ENCODE results near the gene CFTR. TPM values are rescaled to one million over a fixed set of nuclear protein-coding genes. Genes with fewer than 3 reads are reported as not detected.

The CFTR gene
- total RNA-seq, 4 donors from 2014 or later: 3.4 to 13.5 (median 7.1) TPM

- DNase-seq (ENCODE audit: low spot score in 2 of 2): no peak
- Histone ChIP-seq H3K4me1 (no peaks in the 10 kb centered on the region), H3K27me3 (no peaks in the 10 kb centered on the region), H3K4me3 (no peak overlapping the region), H3K27ac (no peak overlapping the region), H3K9me3 (no peaks in the 10 kb centered on the region), H3K36me3 (no peaks in the 10 kb centered on the region)
- 53% methylated on average over 1 of the region's 1 CpG for WGBS
- TF ChIP-seq EP300 (IDR thresholded peaks at IDR 0.05): no peak
- no peak for TF ChIP-seq CTCF (IDR thresholded peaks at IDR 0.05)
- TF ChIP-seq POLR2A (IDR thresholded peaks at IDR 0.05): no peak
- TF ChIP-seq POLR2AphosphoS5 (IDR thresholded peaks at IDR 0.05): no peak
These were observed 186.2 kb downstream of the CFTR start for GRCh38 chr7:117666031-117666430.

- 93% methylated on average over 6 of the region's 6 CpGs for WGBS
- TF ChIP-seq EP300 (IDR thresholded peaks at IDR 0.05) (no peak), POLR2A (IDR thresholded peaks at IDR 0.05) (no peak), POLR2AphosphoS5 (IDR thresholded peaks at IDR 0.05) (no peak), CTCF (IDR thresholded peaks at IDR 0.05) (no peak)
- Histone ChIP-seq H3K4me1 (no peaks in the 10 kb centered on the region), H3K9me3 (no peaks in the 10 kb centered on the region), H3K27me3 (no peaks in the 10 kb centered on the region), H3K36me3 (no peaks in the 10 kb centered on the region), H3K4me3 (no peak overlapping the region), H3K27ac (no peak overlapping the region)
- no peak for DNase-seq (ENCODE audit: low spot score in 2 of 2)
These were observed 186.9 kb downstream of the CFTR start for GRCh38 chr7:117666689-117667088.

- WGBS: 59% methylated on average over 2 of the region's 2 CpGs
- H3K9me3 ChIP-seq: no peaks in the 10 kb centered on the region
- no peak overlapping the region for H3K4me3 ChIP-seq
- no peak overlapping the region for H3K27ac ChIP-seq
- peaks cover 4% of the 10 kb centered on the region for H3K4me1 ChIP-seq
- TF ChIP-seq CTCF (IDR thresholded peaks at IDR 0.05) (no peak), EP300 (IDR thresholded peaks at IDR 0.05) (no peak), POLR2AphosphoS5 (IDR thresholded peaks at IDR 0.05) (no peak), POLR2A (IDR thresholded peaks at IDR 0.05) (no peak)
- no peak for DNase-seq (ENCODE audit: low spot score in 2 of 2)
- no peaks in the 10 kb centered on the region for H3K36me3 ChIP-seq
- no peaks in the 10 kb centered on the region for H3K27me3 ChIP-seq
These were observed 187.6 kb downstream of the CFTR start for GRCh38 chr7:117667456-117667855.

GRCh38 chr7:117669818-117670217, 190.0 kb downstream of the CFTR start:
- TF ChIP-seq EP300 (IDR thresholded peaks at IDR 0.05) (no peak), CTCF (IDR thresholded peaks at IDR 0.05) (no peak), POLR2AphosphoS5 (IDR thresholded peaks at IDR 0.05) (no peak), POLR2A (IDR thresholded peaks at IDR 0.05) (no peak)
- DNase-seq (ENCODE audit: low spot score in 2 of 2): no peak
- Histone ChIP-seq H3K27ac (no peak overlapping the region), H3K4me3 (no peak overlapping the region), H3K36me3 (no peaks in the 10 kb centered on the region), H3K4me1 (peaks cover 14% of the 10 kb centered on the region), H3K9me3 (no peaks in the 10 kb centered on the region), H3K27me3 (no peaks in the 10 kb centered on the region)
- WGBS: 66% methylated on average over 4 of the region's 4 CpGs

GRCh38 chr7:117672453-117672852, 192.6 kb downstream of the CFTR start:
- Histone ChIP-seq H3K4me3 (no peak overlapping the region), H3K36me3 (no peaks in the 10 kb centered on the region), H3K27ac (peak overlapping the region; percentile 59), H3K4me1 (peaks cover 14% of the 10 kb centered on the region), H3K27me3 (no peaks in the 10 kb centered on the region), H3K9me3 (no peaks in the 10 kb centered on the region)
- no peak for TF ChIP-seq POLR2AphosphoS5 (IDR thresholded peaks at IDR 0.05)
- no peak for TF ChIP-seq CTCF (IDR thresholded peaks at IDR 0.05)
- no peak for TF ChIP-seq EP300 (IDR thresholded peaks at IDR 0.05)
- TF ChIP-seq POLR2A (IDR thresholded peaks at IDR 0.05): no peak
- 42% methylated on average over 1 of the region's 1 CpG for WGBS
- no peak for DNase-seq (ENCODE audit: low spot score in 2 of 2)
